ENCODE data around the gene RALGAPB. TPM values are rescaled to one million over a fixed set of nuclear protein-coding genes. Genes with fewer than 3 reads are reported as not detected.
A peak's percentile ranks its signal among the peaks of the same experiment; 100 is the strongest.

RALGAPB gene
- total and polyA plus RNA-seq, 2 of the 13 experiments (the other 11 are each of a cell fraction or from before 2014, with no cell fraction given), result 17.6 to 30.6 TPM

DNA sequence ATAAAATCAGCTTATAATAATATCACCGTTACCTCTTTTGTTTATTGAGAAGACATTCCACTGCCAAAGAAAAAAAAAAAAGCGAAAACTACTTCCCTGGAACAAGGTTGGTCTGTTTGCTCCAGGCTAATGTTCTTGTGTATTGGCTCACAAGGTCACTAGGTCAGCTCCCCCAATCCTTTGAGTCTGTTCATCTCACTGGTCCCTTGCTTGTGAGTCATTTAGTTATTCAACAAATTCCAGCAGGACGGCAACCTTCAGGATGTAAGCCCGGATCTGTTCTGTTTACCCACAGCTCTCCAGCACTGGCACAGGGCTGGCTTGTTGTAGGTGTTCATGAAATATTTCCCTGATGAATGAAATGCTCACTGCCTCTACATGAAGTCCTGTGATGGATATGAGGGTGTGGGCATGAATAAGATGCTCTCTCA is 132.2 kb downstream of the RALGAPB start (continued):
- TF ChIP-seq, protein P1, sequence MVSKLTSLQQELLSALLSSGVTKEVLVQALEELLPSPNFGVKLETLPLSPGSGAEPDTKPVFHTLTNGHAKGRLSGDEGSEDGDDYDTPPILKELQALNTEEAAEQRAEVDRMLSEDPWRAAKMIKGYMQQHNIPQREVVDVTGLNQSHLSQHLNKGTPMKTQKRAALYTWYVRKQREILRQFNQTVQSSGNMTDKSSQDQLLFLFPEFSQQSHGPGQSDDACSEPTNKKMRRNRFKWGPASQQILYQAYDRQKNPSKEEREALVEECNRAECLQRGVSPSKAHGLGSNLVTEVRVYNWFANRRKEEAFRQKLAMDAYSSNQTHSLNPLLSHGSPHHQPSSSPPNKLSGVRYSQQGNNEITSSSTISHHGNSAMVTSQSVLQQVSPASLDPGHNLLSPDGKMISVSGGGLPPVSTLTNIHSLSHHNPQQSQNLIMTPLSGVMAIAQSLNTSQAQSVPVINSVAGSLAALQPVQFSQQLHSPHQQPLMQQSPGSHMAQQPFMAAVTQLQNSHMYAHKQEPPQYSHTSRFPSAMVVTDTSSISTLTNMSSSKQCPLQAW (CRISPR knock-in tag; IDR thresholded peaks at IDR 0.05), result peak; percentile 95
- TF ChIP-seq, protein P2, sequence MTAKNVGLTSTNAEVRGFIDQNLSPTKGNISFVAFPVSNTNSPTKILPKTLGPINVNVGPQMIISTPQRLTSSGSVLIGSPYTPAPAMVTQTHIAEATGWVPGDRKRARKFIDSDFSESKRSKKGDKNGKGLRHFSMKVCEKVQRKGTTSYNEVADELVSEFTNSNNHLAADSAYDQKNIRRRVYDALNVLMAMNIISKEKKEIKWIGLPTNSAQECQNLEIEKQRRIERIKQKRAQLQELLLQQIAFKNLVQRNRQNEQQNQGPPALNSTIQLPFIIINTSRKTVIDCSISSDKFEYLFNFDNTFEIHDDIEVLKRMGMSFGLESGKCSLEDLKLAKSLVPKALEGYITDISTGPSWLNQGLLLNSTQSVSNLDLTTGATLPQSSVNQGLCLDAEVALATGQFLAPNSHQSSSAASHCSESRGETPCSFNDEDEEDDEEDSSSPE (CRISPR knock-in tag; IDR thresholded peaks at IDR 0.05), result no peak
- TF ChIP-seq NCOA2 (CRISPR knock-in tag; IDR thresholded peaks at IDR 0.05) (peak; percentile 95), CBFB (CRISPR knock-in tag; IDR thresholded peaks at IDR 0.05) (0 out of 2 replicates have a peak, but pooled peaks have one; percentile 62), ZNF766 (CRISPR knock-in tag; IDR thresholded peaks at IDR 0.05; ENCODE audit: borderline replicate concordance) (no peak; the same call in 1 of the 2 replicates), NRL (CRISPR knock-in tag; IDR thresholded peaks at IDR 0.05; ENCODE audit: borderline replicate concordance) (no peak), KLF11 (CRISPR knock-in tag; IDR thresholded peaks at IDR 0.05) (0 out of 2 replicates have a peak, but pooled peaks have one; percentile 46), ATM (IDR thresholded peaks at IDR 0.05; ENCODE audit: borderline replicate concordance) (peak; percentile 96; the same call in 1 of the 2 replicates), ZMAT3 (CRISPR knock-in tag; conservative IDR thresholded peaks at IDR 0.05) (no peak; the same call in 1 of the 2 replicates), ZBTB3 (CRISPR knock-in tag; IDR thresholded peaks at IDR 0.05; ENCODE audit: borderline replicate concordance, low read depth) (peak; percentile 95; the same call in 1 of the 2 replicates), ETV6 (CRISPR knock-in tag; conservative IDR thresholded peaks at IDR 0.05) (no peak), IRF2 (CRISPR knock-in tag; IDR thresholded peaks at IDR 0.05) (peak; percentile 89), ZEB1 (IDR thresholded peaks at IDR 0.05; ENCODE audit: insufficient replicate concordance, low read depth) (no peak), ZNF17 (CRISPR knock-in tag; IDR thresholded peaks at IDR 0.05) (no peak), ZNF317 (CRISPR knock-in tag; IDR thresholded peaks at IDR 0.05) (peak; percentile 63; the same call in 1 of the 2 replicates), ADNP (CRISPR knock-in tag; IDR thresholded peaks at IDR 0.05) (0 out of 2 replicates have a peak, but pooled peaks have one; percentile 23), TEAD2 (CRISPR knock-in tag; IDR thresholded peaks at IDR 0.05) (no peak), ZNF34 (CRISPR knock-in tag; IDR thresholded peaks at IDR 0.05; ENCODE audit: borderline replicate concordance) (peak; percentile 84; the same call in 1 of the 2 replicates)
- TF ChIP-seq, protein P3, sequence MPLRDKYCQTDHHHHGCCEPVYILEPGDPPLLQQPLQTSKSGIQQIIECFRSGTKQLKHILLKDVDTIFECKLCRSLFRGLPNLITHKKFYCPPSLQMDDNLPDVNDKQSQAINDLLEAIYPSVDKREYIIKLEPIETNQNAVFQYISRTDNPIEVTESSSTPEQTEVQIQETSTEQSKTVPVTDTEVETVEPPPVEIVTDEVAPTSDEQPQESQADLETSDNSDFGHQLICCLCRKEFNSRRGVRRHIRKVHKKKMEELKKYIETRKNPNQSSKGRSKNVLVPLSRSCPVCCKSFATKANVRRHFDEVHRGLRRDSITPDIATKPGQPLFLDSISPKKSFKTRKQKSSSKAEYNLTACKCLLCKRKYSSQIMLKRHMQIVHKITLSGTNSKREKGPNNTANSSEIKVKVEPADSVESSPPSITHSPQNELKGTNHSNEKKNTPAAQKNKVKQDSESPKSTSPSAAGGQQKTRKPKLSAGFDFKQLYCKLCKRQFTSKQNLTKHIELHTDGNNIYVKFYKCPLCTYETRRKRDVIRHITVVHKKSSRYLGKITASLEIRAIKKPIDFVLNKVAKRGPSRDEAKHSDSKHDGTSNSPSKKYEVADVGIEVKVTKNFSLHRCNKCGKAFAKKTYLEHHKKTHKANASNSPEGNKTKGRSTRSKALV (CRISPR knock-in tag; IDR thresholded peaks at IDR 0.05), result peak; percentile 86
- TF ChIP-seq, protein P4, sequence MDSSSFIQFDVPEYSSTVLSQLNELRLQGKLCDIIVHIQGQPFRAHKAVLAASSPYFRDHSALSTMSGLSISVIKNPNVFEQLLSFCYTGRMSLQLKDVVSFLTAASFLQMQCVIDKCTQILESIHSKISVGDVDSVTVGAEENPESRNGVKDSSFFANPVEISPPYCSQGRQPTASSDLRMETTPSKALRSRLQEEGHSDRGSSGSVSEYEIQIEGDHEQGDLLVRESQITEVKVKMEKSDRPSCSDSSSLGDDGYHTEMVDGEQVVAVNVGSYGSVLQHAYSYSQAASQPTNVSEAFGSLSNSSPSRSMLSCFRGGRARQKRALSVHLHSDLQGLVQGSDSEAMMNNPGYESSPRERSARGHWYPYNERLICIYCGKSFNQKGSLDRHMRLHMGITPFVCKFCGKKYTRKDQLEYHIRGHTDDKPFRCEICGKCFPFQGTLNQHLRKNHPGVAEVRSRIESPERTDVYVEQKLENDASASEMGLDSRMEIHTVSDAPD (CRISPR knock-in tag; IDR thresholded peaks at IDR 0.05), result no peak; the same call in 1 of the 2 replicates
- TF ChIP-seq, protein P5, sequence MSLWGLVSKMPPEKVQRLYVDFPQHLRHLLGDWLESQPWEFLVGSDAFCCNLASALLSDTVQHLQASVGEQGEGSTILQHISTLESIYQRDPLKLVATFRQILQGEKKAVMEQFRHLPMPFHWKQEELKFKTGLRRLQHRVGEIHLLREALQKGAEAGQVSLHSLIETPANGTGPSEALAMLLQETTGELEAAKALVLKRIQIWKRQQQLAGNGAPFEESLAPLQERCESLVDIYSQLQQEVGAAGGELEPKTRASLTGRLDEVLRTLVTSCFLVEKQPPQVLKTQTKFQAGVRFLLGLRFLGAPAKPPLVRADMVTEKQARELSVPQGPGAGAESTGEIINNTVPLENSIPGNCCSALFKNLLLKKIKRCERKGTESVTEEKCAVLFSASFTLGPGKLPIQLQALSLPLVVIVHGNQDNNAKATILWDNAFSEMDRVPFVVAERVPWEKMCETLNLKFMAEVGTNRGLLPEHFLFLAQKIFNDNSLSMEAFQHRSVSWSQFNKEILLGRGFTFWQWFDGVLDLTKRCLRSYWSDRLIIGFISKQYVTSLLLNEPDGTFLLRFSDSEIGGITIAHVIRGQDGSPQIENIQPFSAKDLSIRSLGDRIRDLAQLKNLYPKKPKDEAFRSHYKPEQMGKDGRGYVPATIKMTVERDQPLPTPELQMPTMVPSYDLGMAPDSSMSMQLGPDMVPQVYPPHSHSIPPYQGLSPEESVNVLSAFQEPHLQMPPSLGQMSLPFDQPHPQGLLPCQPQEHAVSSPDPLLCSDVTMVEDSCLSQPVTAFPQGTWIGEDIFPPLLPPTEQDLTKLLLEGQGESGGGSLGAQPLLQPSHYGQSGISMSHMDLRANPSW (CRISPR knock-in tag; IDR thresholded peaks at IDR 0.05; ENCODE audit: borderline replicate concordance), result no peak; the same call in 1 of the 2 replicates
